ENCODE data around the gene BLOC1S5.
"Not testable (repeated sequence)": the region's sequence is repeated elsewhere in the genome, so short reads cannot be mapped to it uniquely, and the experiment has no call there.

DNA sequence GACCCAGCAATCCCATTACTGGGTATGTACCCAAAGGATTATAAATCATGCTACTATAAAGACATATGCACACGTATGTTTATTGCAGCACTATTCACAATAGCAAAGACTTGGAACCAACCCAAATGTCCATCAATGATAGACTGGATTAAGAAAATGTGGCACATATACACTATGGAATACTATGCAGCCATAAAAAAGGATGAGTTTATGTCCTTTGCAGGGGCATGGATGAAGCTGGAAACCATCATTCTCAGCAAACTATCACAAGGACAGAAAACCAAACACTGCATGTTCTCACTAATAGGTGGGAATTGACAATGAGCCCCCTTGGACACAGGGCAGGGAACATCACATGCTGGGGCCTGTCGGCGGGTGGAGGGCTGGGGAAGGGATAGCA lies 30.1 kb downstream of the BLOC1S5 start:
- not testable (repeated sequence) for TF ChIP-seq CTCF (IDR thresholded peaks at IDR 0.05; ENCODE audit: low read depth, low read length); EZH2phosphoT487 (IDR thresholded peaks at IDR 0.05; ENCODE audit: low read depth)

Data from OCI-LY3 (cell line).